Limb (tissue), 2 donors: Measurements from ENCODE around the gene QRICH2.
"Not testable (repeated sequence)": the region's sequence is repeated elsewhere in the genome, so short reads cannot be mapped to it uniquely, and the experiment has no call there.

Experiments used
- DNase-seq, 2 donors: peaks; one replicate each; pipeline ENCODE4 v3.0.0-alpha.2; 2016; ENCODE audit errors: extremely low spot score in 2 of 2

The QRICH2 gene

DNA sequence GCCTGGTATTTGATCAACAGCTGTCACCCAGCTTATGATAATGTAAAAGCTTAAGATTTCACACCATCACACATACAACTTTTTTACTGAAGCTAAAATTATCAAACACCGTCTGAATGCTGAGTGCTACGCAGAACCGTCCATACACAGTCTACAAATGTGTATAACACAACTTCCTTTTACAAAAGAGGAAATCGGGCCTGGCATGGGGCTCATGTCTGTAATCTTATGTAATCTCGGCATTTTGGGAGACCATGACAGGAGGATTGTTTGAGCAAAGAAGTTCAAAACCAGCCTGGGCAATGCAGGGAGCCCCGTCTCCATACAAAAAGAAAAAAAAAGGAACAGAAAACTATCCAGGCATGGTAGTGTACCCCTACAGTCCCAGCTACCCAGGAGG, 19.6 kb upstream of the QRICH2 start:
- no peak for DNase-seq

DNA sequence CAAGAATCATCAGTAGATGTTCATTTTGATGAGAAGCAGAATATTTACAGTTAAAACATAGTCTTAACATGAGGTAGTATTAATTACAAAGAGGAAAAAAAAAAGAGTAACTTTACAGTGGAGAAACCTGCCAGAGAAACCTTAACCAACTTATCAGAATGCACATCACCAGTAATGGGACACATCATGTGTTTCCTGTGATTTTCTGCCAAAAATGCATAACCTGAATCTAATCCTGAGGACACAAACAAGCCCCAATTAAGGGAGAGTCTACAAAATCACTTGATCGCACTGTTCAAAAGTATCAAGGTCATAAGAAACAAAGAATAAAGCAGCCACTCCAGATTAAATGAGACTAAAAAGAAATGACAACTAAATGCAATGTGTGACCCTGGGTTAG, 18.2 kb upstream of the QRICH2 start:
- no peak for DNase-seq

DNA sequence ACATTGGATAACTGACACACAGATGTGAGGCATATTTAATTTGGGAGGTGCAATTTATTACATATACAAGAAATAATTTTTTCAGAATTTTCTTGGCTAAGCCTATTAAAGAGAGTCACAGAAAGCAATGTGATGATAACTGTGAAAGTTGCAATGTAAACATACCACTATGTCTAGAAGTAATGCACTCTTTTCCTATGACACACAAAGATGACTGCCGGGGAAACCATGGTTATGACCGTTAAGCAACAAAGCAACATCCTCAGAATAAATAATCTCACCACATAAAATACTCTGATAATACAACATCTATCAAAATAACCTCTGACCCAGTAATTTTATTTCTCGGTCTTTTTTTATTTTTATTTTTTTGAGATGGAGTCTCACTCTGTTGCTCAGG, 10.5 kb upstream of the QRICH2 start:
- no peak for DNase-seq

DNA sequence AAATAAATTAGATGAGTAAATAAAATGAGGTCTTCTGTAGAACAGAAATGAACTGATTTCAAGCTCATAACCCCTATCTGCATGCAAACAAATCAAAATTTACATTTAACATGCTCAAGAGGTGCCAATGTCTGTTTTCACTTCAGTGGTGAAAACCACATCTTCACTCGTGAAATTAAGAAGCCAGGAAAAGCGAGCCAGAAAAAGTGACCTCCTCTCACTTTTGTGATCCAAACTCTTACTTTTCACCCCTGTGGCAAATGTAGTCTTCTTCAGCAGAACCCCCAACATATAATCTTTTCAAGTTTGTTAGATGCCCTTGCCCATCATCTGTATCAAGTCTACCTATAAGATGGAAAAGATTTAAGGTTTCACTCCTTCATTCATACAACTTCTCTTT, 9.5 kb upstream of the QRICH2 start:
- DNase-seq = no peak

DNA sequence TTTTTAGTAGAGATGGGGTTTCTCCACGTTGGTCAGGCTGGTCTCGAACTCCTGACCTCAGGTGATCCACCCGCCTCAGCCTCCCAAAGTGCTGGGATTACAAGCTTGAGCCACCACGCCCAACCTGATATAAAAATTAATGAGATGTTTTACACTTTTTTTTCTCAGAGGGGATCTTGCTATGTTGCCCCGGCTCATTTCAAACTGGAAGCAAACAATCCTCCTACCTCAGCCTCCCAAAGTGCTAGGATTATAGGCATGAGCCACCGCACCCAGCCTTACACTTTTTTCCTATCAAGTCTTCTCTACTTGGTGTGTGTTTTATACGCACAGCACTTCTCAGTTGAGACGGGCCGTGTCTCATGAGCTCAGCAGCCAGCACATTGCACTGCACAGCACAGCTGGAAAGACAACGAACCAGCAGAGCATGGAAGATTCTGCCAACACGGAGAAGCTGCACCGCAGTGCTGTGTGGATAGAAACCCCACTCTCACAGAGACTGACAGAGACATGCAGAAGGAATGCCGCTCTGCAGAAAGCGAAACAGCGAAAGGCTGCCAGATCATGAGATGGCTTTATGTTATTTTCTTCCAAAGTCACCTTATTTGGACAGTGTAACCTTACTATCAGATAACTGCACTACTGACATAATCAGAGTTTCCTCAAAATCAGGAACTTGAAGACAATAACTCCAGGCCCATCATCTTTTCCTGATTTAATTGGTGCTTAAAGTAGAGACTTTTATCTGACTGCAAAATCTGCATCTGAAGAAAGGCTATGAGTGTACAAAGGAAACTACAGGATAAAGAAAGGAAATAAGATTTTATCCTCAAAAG, 6.5 kb upstream of the QRICH2 start:
- no peak for DNase-seq

DNA sequence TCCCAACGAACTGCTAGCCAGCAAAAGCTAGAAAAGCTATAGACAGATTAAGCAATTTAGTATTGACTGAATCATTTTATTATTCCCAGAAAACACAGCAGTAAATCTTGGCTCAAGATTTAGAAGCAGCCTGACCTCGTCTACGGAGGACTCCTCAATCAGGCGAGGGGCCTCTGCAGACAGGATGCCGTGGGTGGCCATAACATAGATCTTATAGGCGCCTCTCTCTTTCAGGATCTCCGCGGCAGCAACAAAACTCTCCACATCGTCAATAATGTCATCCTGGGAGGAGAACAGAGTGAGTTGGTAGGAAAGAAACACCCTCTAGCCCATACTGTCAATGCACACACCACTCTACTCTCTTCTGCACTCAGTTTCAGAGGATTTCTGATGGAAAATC, 4.7 kb upstream of the QRICH2 start:
- no peak for DNase-seq

DNA sequence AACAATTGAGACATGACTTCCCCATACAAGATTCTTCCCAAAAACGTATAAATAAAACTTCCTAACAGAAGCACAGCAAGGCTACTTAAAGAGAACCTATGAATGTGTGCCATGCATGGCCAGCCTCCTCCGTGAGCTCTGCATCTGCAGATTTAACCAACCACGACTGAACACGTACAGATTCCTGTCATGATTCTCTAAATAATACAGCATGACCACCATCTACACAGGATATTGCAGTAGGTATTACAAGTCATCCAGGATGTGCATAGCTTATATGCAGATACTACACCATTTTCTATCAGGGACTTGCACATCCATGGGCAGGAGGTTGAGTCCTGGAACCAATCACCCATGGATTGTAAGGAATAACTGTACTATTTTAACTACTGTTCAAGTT, 1.4 kb upstream of the QRICH2 start:
- DNase-seq = no peak

DNA sequence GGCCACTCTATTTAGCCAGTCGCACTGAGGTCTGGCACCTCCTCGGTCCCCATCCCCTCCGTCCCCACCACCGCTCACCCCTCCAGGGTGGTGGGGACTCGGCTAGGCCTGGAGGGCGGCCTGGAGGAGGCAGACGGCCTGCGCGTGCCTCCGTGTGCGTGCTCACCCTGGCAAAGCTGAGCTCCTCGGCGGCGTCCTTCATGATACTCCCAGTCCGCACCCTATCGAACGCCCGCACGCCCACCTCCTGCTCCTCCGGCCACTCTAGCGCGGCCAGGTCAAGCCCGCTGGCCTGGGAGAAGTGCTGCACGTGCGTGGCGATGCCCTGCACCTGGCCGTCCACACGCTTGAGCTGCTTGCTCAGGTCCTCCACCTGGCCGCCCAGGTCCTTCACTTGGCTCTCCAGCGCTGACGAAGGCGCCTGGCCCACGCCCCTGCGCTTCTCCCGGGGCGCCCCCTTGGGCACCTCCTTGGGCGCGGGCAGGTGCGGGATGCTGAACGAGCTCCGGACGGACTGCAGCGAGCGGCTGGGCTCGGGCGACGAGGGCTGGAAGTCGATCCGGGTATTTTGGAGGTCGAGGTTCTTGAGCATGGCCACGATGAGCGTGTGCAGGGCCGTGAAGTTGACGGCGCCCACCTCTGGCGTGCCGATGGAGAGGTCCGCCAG, 644 bp downstream of the QRICH2 start:
- no peak for DNase-seq

DNA sequence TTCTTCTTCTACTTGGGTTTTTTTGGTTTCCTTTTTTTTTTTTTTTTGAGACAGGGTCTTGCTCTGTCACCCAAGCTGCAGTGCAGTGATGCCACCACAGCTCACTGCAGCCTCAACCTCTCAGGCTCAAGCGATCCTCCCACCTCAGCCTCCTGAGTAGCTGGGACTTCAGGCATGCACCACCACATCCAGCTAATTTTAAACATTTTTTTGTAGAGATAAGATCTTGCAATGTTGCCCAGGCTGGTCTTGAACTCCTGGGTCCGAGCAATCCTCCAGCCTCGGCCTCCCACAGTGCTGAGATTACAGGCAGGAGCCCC, 3.0 kb downstream of the QRICH2 start:
- DNase-seq = not testable (repeated sequence)

DNA sequence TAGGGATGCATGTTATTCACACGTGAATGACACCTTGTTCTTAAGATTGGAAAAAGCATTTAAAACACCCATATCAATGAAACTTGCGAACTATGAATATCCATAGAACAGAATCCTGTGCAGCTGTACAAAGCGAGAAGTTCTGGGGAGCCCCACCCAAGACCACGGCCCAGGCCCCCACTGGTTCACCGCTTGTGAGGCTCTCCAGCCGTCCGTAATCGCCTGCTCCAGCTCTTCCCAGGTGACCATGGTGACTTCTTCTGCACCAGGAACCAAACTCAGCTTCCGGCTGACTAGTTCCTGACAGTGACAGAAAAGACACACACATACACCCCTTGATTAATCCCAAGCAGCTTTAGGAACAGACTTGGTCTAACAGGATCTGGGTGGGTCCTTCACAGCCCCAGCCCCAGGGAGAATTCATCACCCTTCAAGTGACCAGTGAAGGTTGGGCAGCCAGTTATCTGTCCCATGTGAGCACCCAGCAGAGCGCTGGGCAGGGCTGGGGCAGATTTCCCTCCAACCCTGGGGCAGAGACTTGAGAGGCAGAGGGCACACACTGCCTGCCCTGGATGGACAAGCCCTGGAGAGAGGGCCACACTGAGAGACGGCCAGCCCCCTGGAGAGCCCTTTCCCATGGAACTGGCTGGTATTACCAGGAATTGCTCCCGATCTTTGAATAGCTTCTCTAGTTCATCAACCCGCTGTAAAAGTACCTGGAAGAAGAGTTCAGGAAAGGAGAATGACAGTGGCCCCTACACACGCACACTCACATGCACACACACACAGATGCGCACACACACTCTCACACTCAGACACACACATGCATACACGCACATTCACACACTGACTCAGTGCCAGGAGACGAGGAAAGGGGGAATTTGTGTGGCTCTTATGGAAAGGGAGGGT, 3.6 kb downstream of the QRICH2 start:
- no peak for DNase-seq

DNA sequence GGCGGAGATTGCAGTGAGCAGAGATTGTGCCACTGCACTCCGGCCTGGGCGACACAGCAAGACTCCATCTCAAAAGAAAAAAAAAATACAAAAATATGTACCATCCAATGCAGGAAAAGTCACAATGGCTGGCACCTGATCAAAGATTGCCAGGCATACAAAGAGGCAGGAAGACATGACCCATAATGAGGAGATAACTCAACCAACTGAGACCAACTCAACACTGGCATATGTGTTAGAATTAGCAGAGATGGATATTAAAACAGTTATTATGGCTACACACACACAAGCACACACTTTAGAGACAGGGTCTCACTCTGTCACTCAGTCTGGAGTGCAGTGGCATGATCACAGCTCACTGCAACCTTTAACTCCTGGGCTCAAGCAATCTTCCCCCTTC, 10.6 kb downstream of the QRICH2 start:
- DNase-seq = no peak

DNA sequence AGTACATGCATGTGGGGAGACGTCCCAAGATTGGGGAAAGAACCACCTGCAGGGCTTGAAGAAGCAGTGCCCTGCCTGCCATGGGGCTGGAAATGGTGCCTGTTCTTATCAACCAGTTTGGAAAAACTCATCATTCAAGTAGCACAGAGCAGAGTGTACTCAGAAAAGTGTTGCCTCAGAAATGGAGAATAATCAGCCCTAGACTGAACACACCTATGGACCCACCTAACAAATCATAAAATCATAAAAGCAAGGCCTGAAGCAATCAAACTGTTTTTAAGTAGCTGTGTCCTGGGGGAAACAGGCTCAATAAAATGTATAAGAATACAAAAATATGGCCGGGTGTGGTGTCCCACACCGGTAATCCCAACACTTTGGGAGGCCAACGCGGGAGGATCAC, 11.2 kb downstream of the QRICH2 start:
- no peak for DNase-seq

DNA sequence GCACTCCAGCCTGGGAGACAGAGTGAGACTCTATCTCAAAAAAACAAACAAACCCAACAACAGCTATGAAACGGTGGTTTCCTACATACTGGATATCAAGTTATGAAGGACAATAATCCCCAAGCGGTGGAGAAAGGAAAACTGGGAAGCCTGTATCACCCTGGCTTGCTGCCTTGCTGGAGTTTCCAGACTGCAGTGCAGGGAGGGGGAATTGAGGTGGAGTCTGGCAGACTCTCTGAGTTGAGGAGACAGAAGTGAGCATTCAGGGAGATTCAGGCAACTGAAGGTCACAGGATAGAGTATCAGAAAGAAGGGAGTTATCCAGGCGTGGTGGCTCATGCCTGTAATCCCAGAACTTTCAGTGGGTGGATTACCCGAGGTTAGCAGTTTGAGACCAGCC, 11.9 kb downstream of the QRICH2 start:
- no peak for DNase-seq

DNA sequence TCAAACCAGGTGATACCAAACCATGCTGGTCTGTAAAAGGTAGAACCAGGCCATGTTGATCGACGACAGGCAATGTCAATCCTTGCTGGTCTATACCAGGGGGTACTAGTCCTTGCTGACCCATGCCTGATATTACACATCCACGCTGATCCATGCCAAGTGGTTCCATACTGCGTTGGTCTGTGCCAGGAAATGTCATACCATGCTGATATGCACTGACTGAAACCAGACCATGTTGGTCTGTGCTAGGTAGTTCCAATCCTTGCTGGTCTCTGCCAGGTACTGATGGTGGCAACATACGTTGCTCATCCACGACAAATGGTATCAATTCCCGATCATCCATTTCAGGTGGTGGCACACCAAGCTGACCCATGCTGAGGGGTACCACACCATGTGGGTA, 15.0 kb downstream of the QRICH2 start:
- no peak for DNase-seq

DNA sequence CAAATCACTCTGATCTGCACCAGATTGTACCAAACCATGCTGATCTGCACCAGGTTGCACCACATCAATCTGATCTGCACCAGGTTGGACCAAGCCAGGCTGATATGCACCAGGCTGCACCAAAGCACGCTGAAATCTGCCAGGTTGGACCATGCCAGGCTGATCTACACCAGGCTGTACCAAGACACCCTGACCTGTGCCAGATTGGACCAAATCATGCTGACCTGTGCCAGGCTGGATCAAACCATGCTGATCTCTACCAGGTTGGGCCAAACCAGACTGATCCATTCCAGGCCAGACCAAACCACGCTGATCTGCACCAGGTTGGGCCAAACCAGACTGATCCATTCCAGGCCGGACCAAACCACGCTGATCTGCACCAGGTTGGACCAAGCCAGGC, 15.5 kb downstream of the QRICH2 start:
- no peak for DNase-seq

DNA sequence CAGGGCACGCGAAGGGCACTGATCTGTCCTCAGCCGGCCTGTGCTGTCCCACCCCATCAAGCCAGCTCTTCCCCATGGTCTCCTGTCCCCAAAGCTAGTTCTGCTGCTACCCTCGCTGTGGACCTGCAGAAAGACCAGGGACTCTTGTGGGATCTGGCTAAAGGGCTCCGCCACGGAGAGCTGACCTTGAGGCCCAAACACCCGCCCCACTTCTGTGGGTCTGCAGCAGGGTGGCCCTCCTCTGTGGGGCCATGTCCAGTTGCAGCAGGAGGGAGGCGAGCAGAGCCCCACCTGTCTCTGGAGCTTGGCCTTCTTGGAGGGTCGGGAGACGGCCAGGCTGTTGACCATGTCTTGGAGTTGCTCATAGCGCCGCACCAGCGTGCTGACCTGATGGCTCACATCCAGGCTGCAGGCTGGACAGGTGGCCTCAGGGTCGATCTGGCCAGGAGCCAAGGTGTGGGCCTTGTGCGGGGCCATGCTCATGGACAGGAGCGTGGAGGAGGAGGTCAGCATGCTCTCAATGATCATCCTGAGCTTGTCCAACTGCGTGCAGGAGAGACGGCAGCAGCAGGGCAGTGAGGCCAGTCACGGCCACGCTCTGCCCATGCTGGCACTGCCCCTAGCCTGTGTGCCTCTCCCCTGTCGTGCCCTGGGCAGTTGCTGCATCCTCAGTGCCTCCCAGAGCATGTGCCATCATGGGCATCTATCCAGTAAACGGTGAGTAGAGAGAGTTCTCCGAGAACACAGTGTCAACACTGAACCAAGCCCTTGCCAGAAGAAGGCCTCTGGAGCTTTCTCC, 26.3 kb downstream of the QRICH2 start:
- DNase-seq = no peak

DNA sequence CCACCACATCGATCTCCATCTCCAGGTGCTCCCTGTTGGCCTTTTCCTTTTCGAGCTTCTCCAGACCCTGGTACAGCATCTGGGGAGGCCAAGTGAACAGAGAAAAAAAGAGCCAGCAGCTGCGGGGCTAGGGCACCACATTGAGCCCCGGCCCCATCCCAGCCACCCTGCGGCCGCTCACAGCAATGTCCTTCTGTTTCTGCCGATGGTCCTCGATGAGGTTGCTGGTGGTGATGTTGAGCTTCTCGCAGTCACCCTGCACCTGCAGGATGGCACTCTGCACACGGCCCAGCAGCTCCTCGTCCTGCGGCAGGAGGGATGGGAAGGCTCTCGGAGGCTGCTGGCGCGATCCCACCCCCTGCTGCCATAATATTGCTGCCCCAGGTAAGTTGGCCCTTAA, 27.4 kb downstream of the QRICH2 start:
- DNase-seq = no peak

DNA sequence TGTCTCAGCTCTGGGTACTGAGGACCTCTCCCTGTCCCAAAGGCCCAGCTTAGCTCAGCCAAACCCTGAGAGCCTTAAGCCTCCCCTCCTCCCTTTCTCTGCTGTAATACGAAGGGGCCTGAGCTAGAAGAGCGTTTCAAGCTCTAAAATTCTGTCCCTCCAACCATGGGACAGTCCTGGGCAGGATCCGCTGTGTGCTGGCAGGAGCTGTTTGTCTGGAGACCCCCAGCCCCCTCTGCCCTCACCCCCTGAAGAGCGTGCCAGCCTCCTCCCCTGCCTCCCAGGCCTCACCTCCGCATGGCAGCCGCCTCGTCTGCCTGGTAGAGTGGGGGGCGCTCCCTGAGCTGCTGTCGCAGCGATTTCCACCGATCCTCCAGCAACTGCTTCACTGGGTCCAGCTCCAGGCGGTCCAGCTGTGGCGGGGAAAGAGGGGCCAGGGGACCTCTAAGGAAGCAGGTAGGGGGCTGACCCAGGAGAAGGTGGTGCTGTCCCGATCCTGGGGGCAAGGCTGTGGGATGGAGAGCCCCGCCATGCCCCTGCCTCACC, 28.3 kb downstream of the QRICH2 start:
- DNase-seq = no peak

DNA sequence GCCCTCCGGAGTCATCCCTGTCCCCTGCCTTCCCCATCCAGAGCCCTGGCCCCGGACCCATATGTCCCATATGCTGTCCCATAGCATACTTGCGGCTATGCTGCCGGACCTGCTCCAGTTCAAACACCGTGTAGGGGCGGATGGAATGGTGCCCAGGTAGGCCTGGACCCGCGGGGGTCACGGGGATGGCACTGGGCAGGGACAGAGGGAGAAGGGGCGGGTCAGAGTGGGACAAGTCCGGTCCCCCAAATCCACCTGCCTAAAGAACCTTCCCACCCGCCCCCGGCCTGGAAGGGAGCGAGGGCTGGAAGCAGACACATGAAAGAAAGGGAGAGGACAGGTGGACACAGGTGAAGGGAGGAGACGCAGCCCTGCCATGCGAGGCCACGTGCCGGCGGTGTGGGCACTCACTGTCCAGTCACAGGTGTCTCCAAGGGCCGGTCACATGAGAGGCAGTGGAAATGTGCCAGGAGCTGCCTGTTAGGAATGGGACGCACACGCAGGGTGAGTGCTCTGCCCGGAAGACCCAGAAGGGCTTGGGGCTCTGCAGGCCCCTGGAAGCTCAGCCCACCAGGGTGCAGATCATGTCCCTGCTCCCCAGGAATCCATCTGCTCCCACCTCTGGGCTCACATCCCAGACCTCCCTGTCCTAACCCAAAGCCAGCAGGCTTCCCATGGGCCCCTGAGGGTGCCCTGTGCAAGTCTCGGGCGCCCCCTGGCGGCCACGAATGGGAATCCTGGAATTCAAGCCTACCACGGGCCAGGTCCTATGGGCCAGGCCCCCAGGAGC, 28.9 kb downstream of the QRICH2 start:
- DNase-seq = peak; percentile 81 to 91

DNA sequence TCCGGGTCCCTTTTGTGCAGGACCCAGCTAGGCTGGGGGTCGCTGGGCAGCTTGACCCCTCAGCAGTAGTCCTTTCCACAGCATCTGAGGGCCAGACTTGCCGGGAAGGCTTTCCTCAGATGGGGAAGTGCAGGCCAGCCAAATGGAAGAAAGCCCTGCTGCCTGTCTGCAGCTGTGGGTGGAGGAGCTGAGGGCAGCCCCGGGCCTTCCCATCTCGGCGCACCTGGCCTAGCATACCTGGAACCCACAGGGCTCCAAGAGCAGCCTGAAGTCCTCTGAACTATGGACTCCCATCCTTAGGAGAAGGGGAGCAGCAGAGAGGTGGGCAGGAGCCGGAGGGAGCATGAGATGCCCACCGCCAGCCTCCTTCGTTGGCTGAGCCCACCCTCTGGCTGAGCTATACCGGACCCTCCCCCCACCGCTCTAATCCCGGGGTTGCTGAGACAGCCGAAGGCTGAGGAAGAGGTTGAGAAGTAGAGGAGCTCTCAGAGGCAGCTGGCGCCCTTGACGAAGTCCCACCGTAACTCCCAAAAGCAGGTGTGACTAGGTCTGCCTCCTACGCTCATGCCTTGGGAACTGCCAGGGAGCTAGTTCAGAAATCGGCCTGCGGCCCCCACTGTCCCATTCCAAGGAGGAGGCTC, 29.7 kb downstream of the QRICH2 start:
- DNase-seq = no peak
